ENCODE measurements around the gene MANSC4.
A peak's percentile ranks its signal among the peaks of the same experiment; 100 is the strongest.
"Not testable (repeated sequence)": the region's sequence is repeated elsewhere in the genome, so short reads cannot be mapped to it uniquely, and the experiment has no call there.

Gene MANSC4

DNA sequence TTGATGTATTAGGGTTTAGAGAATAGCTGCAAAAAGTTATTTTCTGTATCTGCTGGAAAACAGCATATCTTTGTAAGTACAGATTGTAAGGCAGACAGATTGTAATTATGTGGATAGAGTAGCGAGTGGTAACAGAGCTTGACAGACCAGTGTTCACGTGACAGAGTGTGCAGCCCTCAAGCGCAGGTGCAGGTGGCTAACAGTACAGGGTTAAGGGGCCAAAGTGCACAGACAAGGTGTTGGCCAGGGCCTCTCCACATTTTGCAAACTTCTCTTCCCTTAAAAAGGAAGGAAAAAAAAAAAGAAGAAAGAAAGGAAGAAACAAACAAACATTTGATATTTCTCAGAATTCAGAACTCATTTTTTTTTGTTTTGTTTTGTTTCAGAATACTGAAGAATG is 25.2 kb downstream of the MANSC4 start:
- no peak for DNase-seq (ENCODE audit: extremely low read depth, low read depth)
- TF ChIP-seq, protein P1, sequence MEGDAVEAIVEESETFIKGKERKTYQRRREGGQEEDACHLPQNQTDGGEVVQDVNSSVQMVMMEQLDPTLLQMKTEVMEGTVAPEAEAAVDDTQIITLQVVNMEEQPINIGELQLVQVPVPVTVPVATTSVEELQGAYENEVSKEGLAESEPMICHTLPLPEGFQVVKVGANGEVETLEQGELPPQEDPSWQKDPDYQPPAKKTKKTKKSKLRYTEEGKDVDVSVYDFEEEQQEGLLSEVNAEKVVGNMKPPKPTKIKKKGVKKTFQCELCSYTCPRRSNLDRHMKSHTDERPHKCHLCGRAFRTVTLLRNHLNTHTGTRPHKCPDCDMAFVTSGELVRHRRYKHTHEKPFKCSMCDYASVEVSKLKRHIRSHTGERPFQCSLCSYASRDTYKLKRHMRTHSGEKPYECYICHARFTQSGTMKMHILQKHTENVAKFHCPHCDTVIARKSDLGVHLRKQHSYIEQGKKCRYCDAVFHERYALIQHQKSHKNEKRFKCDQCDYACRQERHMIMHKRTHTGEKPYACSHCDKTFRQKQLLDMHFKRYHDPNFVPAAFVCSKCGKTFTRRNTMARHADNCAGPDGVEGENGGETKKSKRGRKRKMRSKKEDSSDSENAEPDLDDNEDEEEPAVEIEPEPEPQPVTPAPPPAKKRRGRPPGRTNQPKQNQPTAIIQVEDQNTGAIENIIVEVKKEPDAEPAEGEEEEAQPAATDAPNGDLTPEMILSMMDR (IDR thresholded peaks at IDR 0.05; ENCODE audit: low read depth, low read length) = no peak

DNA sequence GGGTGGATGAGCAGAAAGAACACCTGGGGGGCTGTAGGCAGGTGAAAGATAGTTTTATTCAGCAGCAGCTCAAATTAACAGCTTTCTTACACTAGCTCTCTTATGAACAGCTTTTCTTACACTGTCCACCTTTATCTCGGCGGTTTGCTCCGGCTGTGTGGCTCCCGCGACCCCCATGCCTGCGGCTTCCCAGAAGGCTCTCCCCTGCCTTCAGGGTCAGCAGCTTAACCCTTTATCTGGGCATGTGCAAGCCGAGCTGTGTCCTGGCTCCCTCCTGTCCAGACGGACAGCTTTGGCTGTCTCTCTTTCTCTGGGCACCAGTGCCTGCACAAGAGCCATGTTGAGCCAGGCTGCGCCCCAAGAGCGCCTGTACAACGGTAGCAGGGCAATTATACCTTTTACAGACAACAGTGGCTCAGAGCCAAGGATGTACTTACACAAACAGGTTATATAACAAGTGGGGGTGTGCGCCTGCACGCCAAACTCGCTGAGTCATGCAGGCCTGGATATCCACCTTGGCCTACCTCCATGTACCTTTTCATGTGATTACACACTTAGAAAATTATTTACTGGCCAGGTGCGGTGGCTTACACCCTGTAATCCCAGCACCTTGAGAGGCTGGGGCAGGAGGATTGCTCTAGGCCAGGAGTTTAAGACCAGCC is 28.5 kb downstream of the MANSC4 start:
- no peak for DNase-seq (ENCODE audit: extremely low read depth, low read depth)
- TF ChIP-seq, protein P1 (IDR thresholded peaks at IDR 0.05; ENCODE audit: low read depth, low read length) = no peak

DNA sequence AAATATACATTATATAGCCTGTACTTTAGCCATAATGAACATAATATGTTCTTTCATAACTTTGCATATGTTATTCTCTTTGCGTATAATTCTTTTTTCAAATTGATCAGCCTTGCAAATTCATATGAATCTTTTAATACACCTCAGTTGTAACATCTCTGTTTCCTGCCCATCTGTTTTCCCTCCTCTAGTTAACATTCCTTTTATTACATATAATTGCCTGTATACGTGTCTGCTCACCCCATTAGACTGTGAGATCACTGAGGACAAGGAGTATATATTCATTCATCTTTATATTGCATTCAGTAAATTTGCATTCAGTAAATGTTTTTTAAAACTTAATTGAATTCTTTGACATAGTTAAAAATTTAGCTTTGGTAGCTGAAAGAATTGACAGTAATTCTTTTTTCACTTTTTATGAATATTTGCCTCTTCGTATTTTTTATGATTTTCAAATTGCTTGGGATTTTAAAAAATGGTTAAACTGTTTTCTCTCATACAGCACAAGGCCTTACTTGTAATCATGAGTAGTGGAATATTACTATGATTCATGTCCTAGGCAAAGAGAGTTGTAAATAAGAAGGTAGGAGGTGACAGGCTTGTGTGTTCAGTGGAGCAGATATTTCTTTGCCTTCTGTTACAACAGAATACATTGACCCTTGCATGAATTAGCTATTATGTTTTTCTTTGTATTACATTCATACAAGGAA is 32.8 kb downstream of the MANSC4 start:
- DNase-seq (ENCODE audit: extremely low read depth, low read depth) = no peak
- TF ChIP-seq, protein P1 (IDR thresholded peaks at IDR 0.05; ENCODE audit: low read depth, low read length) = no peak

DNA sequence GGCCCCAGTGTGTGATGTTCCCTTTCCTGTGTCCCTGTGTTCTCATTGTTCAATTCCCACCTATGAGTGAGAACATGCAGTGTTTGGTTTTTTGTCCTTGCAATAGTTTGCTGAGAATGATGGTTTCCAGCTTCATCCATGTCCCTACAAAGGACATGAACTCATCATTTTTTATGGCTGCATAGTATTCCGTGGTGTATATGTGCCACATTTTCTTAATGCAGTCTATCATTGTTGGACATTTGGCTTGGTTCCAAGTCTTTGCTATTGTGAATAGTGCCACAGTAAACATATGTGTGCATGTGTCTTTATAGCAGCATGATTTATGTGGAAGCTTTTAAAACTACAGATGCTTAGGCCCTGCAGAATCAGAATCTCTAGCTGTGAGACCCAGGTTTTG is 34.3 kb downstream of the MANSC4 start:
- DNase-seq (ENCODE audit: extremely low read depth, low read depth) = not testable (repeated sequence)

DNA sequence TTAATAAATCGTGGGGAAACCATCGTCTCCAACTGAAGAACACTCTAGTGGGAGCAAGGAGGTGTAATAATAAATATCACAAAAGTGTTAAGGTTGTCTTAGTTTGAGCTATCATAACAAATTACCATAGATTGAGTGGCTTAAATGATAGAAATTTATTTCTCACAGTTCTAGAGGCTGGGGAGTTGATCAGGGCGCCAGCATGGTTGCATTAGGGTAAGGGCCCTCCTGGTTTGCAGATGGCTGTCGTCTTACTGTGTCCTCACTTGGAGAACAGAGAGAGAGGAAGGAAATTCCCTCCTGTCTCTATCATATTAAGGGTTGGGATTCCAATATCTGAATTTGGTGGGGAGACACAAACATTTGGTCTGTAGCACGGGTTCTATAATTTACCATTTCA is 36.4 kb downstream of the MANSC4 start:
- TF ChIP-seq, protein P1 (IDR thresholded peaks at IDR 0.05; ENCODE audit: low read depth, low read length) = no peak

DNA sequence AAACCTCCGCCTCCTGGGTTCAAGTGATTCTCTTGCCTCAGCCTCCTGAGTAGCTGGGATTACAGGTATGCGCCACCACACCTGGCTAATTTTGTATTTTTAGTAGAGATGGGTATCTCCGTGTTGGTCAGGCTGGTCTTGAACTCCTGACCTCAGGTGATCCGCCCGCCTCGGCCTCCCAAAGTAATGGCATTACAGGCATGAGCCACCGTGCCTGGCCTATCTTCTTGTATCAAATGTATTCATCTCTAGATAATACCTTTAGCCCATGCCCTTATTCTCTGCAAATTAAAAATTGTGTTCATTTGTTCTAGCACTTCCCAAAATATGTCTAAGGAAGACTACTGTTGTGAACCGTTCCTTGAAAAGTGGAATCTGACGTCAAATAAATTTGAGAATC is 45.7 kb downstream of the MANSC4 start:
- DNase-seq (ENCODE audit: extremely low read depth, low read depth) = not testable (repeated sequence)

More for the DNA sequence above, 36.4 kb downstream of the MANSC4 start:
- no peak for DNase-seq (ENCODE audit: extremely low read depth, low read depth)

DNA sequence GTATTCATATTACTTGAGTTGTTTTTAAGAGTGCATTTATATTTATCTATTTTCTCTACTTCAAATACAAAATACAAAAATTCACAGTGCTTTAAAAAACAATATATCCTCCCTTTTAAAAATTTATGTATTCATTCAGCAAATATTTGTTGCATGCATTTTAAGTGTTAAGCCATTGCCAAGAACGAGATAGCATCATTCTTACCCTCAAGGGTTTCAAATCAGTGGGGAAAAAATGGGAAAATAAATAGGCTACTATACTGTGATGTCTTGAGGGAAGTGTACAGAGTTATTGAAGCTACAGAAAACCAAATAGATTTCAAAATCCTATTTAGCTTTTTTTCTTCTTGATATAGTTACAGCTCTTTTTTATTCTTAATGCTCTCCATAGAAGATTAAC is 46.2 kb downstream of the MANSC4 start:
- TF ChIP-seq, protein P1 (IDR thresholded peaks at IDR 0.05; ENCODE audit: low read depth, low read length) = no peak
- no peak for DNase-seq (ENCODE audit: extremely low read depth, low read depth)

DNA sequence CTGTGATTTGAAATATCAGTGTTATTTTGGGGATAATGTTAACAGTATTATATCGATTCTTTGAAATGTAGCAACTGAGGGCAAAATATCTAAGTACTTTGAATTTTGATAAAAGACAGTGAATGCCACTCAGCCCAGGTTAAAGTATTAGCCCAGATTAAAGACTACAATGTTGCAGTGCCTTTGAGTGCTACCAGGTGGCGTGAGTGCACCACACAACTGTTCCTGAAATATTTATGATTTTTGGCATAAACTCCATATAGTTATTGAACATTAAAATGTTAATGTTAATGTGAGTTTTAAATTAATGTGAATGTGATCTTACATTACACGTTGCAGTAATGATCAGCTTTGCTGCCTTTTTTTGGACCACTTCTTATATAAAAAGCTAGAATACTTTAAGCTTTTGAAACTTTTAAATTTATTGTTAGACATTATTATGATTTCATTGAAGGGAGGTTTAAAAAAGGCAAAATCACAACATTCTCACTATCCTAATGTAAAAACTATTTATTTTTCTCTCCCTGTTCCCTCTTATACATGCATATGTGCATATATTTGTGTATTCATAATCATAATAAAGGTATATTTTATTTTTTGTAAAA is 46.9 kb downstream of the MANSC4 start:
- no peak for DNase-seq (ENCODE audit: extremely low read depth, low read depth)
- TF ChIP-seq, protein P1 (IDR thresholded peaks at IDR 0.05; ENCODE audit: low read depth, low read length) = peak; percentile 86
